HCT116 (cell line): ENCODE measurements around the gene SNX20. TPM values are rescaled to one million over a fixed set of nuclear protein-coding genes. Genes with fewer than 3 reads are reported as not detected.

Experiments used
- ATAC-seq: fragments of 200-7000 bp; cut with Tn5 transposase; 2 replicates; pipeline ENCODE4 v1.9.1; 2020; ENCODE audit warnings: mild to moderate bottlenecking, moderate library complexity
- BruUV-seq: library from RNA; stranded (reverse); fragments of 400-500 nt; replicated peaks from 2 replicates; lab custom pipeline; 2021; lab: Mats Ljungman, UMichigan
- CTCF ChIA-PET: fragments of 300-600 bp; sonication (Branson Sonifier 250); formaldehyde crosslinking; loops from one replicate; lab custom pipeline; 2021; ENCODE audit warnings: antibody characterized with exemption; lab: Charles Lee
- POLR2A ChIA-PET: fragments of 300-600, 350-600 bp; sonication (Branson Sonifier 250); formaldehyde crosslinking; loops from one replicate; lab custom pipeline; 2021; ENCODE audit warnings: antibody characterized with exemption; lab: Charles Lee
- RAD21 ChIA-PET, 2 experiments: fragments of 300-600 bp; sonication (Branson Sonifier 250); formaldehyde crosslinking; loops; one replicate each; lab custom pipeline; 2023; ENCODE audit warnings: low total read pairs in 2 of 2; ENCODE audit not compliant: uncharacterized antibody in 2 of 2, unreplicated experiment in 2 of 2, low non-redundant PET in 1 of 2; lab: Charles Lee
- DNase-seq: peaks from one replicate; pipeline ENCODE4 v3.0.0-alpha.2; 2010; ENCODE audit warnings: low read depth, low spot score
- H2AFZ ChIP-seq: fragments of 200-600 bp; shearing (Covaris generic), sonication (generic); 2 replicates; pipeline ENCODE4 v1.6.1; 2017; ENCODE audit warnings: low read depth, mixed run types, mixed read lengths, antibody characterized with exemption, low read length; ENCODE audit not compliant: poor library complexity, severe bottlenecking
- H3K27ac ChIP-seq: 2 replicates; pipeline ENCODE4 v1.5.1; 2012; ENCODE audit warnings: low read depth, low read length
- H3K27me3 ChIP-seq: fragments of 200-600 bp; sonication (generic); 2 replicates; pipeline ENCODE4 v1.6.1; 2016; ENCODE audit warnings: mixed run types, low read length, mixed read lengths; ENCODE audit not compliant: insufficient read depth
- H3K36me3 ChIP-seq, 2 experiments: fragments of 200-500 bp in 1 of 2; fragments of 200-600 bp in 1 of 2; sonication (Bioruptor generic) in 1 of 2; sonication (generic) in 1 of 2; 2 replicates each; pipeline versions ENCODE4 v1.5.1 to v1.6.1; 2014 to 2016; ENCODE audit warnings: low read length in 2 of 2, inconsistent platforms in 1 of 2, mixed read lengths in 1 of 2, mixed run types in 1 of 2; ENCODE audit not compliant: insufficient read depth in 2 of 2, control insufficient read depth in 1 of 2
- H3K4me1 ChIP-seq, 2 experiments: fragments of 200-600 bp in 1 of 2; sonication (generic) in 1 of 2; 2 replicates each; pipeline versions ENCODE4 v1.5.1 to v1.6.1; 2012 to 2017; ENCODE audit warnings: low read length in 2 of 2, inconsistent platforms in 1 of 2, mild to moderate bottlenecking in 1 of 2, mixed read lengths in 1 of 2, mixed run types in 1 of 2, moderate library complexity in 1 of 2; ENCODE audit not compliant: insufficient read depth in 2 of 2, control insufficient read depth in 1 of 2
- H3K4me2 ChIP-seq: fragments of 200-600 bp; sonication (generic); 2 replicates; pipeline ENCODE4 v1.6.1; 2017; ENCODE audit warnings: mixed run types, low read length, mixed read lengths
- H3K4me3 ChIP-seq, 2 experiments: fragments of 200-600 bp in 1 of 2; sonication (generic) in 1 of 2; replicated peaks in 1 of 2; 2 replicates each; pipeline ENCODE4 v1.5.1; 2011 to 2016; ENCODE audit warnings: low read length in 2 of 2, control low read depth in 1 of 2, low read depth in 1 of 2, mild to moderate bottlenecking in 1 of 2, mixed read lengths in 1 of 2, mixed run types in 1 of 2
- H3K79me2 ChIP-seq: fragments of 200-600 bp; sonication (generic); 2 replicates; pipeline ENCODE4 v1.6.1; 2017; ENCODE audit warnings: mild to moderate bottlenecking, mixed run types, low read length, moderate library complexity, mixed read lengths; ENCODE audit not compliant: insufficient read depth
- H3K9ac ChIP-seq: fragments of 200-600 bp; sonication (generic); 2 replicates; pipeline ENCODE4 v1.6.1; 2016; ENCODE audit warnings: low read length, mixed read lengths
- H3K9me2 ChIP-seq: fragments of 200-600 bp; sonication (generic), shearing (Covaris generic); 2 replicates; pipeline ENCODE4 v1.6.1; 2017; ENCODE audit warnings: mixed run types, mild to moderate bottlenecking, moderate library complexity; ENCODE audit not compliant: insufficient read depth
- H3K9me3 ChIP-seq, 2 experiments: fragments of 200-500 bp in 1 of 2; fragments of 200-600 bp in 1 of 2; sonication (Bioruptor generic) in 1 of 2; sonication (generic) in 1 of 2; 2 replicates each; pipeline ENCODE4 v1.6.1; 2014 to 2017; ENCODE audit warnings: low read length in 2 of 2, mixed read lengths in 2 of 2, inconsistent platforms in 1 of 2, low read depth in 1 of 2, mild to moderate bottlenecking in 1 of 2, mixed run types in 1 of 2, moderate library complexity in 1 of 2; ENCODE audit not compliant: control insufficient read depth in 1 of 2, insufficient read depth in 1 of 2
- H4K20me1 ChIP-seq: fragments of 200-600 bp; sonication (generic), shearing (Covaris generic); 2 replicates; pipeline ENCODE4 v1.6.1; 2017; ENCODE audit warnings: mixed run types, mild to moderate bottlenecking, moderate library complexity; ENCODE audit not compliant: insufficient read depth
- CBX3 ChIP-seq: IDR thresholded peaks from 2 replicates; pipeline ENCODE4 v1.6.1; 2012; ENCODE audit warnings: low read depth
- CEBPB ChIP-seq: IDR thresholded peaks from 2 replicates; pipeline ENCODE4 v1.6.1; 2012; ENCODE audit warnings: low read depth
- CTCF ChIP-seq, 3 experiments: fragments of 200-600 bp in 1 of 3; sonication (generic) in 1 of 3; IDR thresholded peaks in 2 of 3; conservative IDR thresholded peaks in 1 of 3; 2 replicates each; pipeline ENCODE4 v1.5.1; 2012 to 2017; ENCODE audit warnings: low read depth in 2 of 3, low read length in 2 of 3, antibody characterized with exemption in 1 of 3, borderline replicate concordance in 1 of 3, control low read depth in 1 of 3, mild to moderate bottlenecking in 1 of 3, mixed read lengths in 1 of 3, mixed run types in 1 of 3, moderate library complexity in 1 of 3; ENCODE audit not compliant: insufficient read depth in 1 of 3
- ELF1 ChIP-seq: IDR thresholded peaks from 2 replicates; pipeline ENCODE4 v1.6.1; 2012; ENCODE audit warnings: low read depth, borderline replicate concordance
- SP1 ChIP-seq: IDR thresholded peaks from 2 replicates; pipeline ENCODE4 v1.6.1; 2012; ENCODE audit warnings: low read depth
- TCF7L2 ChIP-seq: IDR thresholded peaks from 2 replicates; pipeline ENCODE4 v1.7.0; 2011; ENCODE audit warnings: borderline replicate concordance, inconsistent platforms; ENCODE audit not compliant: insufficient read depth, insufficient read length; ENCODE audit errors: extremely low read depth
- YY1 ChIP-seq: IDR thresholded peaks from 2 replicates; pipeline ENCODE4 v1.6.1; 2011; ENCODE audit warnings: low read length, low read depth, moderate library complexity, mild to moderate bottlenecking; ENCODE audit not compliant: insufficient replicate concordance; ENCODE audit errors: extremely low read depth
- intact Hi-C: fragments of 100-400 bp; cut with micrococcal nuclease; formaldehyde crosslinking; loops from 2 replicates; pipeline ENCODE4 v1.10.0; 2022
- total RNA-seq: library from RNA; stranded (reverse); gene quantifications from one replicate; pipeline ENCODE4 v1.2.1, GENCODE V29; 2021; ENCODE audit not compliant: unreplicated experiment
- TF ChIP-seq, protein P1 (sequence below): IDR thresholded peaks from 2 replicates; pipeline ENCODE4 v1.6.1; 2012; ENCODE audit warnings: low read depth

The SNX20 gene
- total RNA-seq, 1 experiment from 2014 or later = 0.07 TPM

GRCh38 chr16:50631249-50631984, 49.7 kb downstream of the SNX20 start (continued):
- TF ChIP-seq, protein P1, sequence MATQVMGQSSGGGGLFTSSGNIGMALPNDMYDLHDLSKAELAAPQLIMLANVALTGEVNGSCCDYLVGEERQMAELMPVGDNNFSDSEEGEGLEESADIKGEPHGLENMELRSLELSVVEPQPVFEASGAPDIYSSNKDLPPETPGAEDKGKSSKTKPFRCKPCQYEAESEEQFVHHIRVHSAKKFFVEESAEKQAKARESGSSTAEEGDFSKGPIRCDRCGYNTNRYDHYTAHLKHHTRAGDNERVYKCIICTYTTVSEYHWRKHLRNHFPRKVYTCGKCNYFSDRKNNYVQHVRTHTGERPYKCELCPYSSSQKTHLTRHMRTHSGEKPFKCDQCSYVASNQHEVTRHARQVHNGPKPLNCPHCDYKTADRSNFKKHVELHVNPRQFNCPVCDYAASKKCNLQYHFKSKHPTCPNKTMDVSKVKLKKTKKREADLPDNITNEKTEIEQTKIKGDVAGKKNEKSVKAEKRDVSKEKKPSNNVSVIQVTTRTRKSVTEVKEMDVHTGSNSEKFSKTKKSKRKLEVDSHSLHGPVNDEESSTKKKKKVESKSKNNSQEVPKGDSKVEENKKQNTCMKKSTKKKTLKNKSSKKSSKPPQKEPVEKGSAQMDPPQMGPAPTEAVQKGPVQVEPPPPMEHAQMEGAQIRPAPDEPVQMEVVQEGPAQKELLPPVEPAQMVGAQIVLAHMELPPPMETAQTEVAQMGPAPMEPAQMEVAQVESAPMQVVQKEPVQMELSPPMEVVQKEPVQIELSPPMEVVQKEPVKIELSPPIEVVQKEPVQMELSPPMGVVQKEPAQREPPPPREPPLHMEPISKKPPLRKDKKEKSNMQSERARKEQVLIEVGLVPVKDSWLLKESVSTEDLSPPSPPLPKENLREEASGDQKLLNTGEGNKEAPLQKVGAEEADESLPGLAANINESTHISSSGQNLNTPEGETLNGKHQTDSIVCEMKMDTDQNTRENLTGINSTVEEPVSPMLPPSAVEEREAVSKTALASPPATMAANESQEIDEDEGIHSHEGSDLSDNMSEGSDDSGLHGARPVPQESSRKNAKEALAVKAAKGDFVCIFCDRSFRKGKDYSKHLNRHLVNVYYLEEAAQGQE = no peak

GRCh38 chr16:50630394-50631020, 50.6 kb downstream of the SNX20 start:
- POLR2A ChIA-PET = no interaction called here
- Histone ChIP-seq H3K9me3 (no peaks in the 10 kb centered on the region), H3K4me3 (no peak overlapping the region), H3K36me3 (no peaks in the 10 kb centered on the region), H3K4me1 (0 out of 4 replicates have a peak, but pooled peaks cover 0 to under 1% of the 10 kb centered on the region in 2 experiments), H3K4me2 (no peak overlapping the region), H3K9me2 (no peaks in the 10 kb centered on the region), H3K27ac (no peak overlapping the region), H2AFZ (no peak overlapping the region), H4K20me1 (no peaks in the 10 kb centered on the region), H3K9ac (no peak overlapping the region), H3K79me2 (no peaks in the 10 kb centered on the region), H3K27me3 (no peaks in the 10 kb centered on the region)
- RAD21 ChIA-PET = no interaction called here
- CTCF ChIA-PET = no interaction called here
- ATAC-seq (no peak), DNase-seq (no peak)
- no TSS peak for BruUV-seq
- intact Hi-C loops = no loop called here
- no peak for TF ChIP-seq ELF1
- TF ChIP-seq, protein P1 = no peak
- no peak for TF ChIP-seq YY1
- no peak for TF ChIP-seq CTCF (IDR thresholded peaks at IDR 0.05 in 2 of 3, conservative IDR thresholded peaks at IDR 0.05 in 1 of 3; ENCODE audit: borderline replicate concordance in 1 of 3, insufficient read depth in 1 of 3, low read depth in 2 of 3, low read length in 2 of 3)
- TF ChIP-seq SP1 = no peak
- TF ChIP-seq CBX3 = no peak
- TF ChIP-seq TCF7L2 = no peak
- TF ChIP-seq CEBPB = no peak
